Tibial nerve (tissue), 4 donors: ENCODE results near the gene DENND1A.

Source experiments
- CTCF ChIP-seq, 5 experiments: fragments of 200-600 bp in 3 of 5; fragments of 450-650 bp in 2 of 5; sonication (generic) in 3 of 5; IDR thresholded peaks; one replicate each; pipeline ENCODE4 v1.5.1; 2016 to 2019; ENCODE audit warnings: antibody characterized with exemption in 5 of 5, mild to moderate bottlenecking in 3 of 5, moderate library complexity in 2 of 5
- EP300 ChIP-seq, 2 donors: sonication (generic); formaldehyde crosslinking; IDR thresholded peaks; one replicate each; pipeline ENCODE4 v1.6.1; 2017; ENCODE audit warnings: antibody characterized with exemption in 2 of 2, mild to moderate bottlenecking in 1 of 2
- POLR2A ChIP-seq, 2 donors: fragments of 450-650 bp; IDR thresholded peaks; one replicate each; pipeline ENCODE4 v1.6.1; 2017; ENCODE audit warnings: antibody characterized with exemption in 2 of 2, mild to moderate bottlenecking in 2 of 2, moderate library complexity in 2 of 2

- no peak for TF ChIP-seq CTCF (IDR thresholded peaks at IDR 0.05)
- no peak for TF ChIP-seq EP300 (IDR thresholded peaks at IDR 0.05)
- no peak for TF ChIP-seq POLR2A (IDR thresholded peaks at IDR 0.05)
Measured at GRCh38 chr9:123438821-123439220, 491.1 kb downstream of the DENND1A start.
